Thyroid gland (tissue), 4 donors: Measurements from ENCODE around the gene OR6C70. TPM values are rescaled to one million over a fixed set of nuclear protein-coding genes. Genes with fewer than 3 reads are reported as not detected.

Source experiments
- DNase-seq, 2 donors: peaks; one replicate each; pipeline ENCODE4 v3.0.0-alpha.2; 2019
- H3K27ac ChIP-seq, 3 donors: fragments of 200-600 bp; sonication (generic); 1 replicate in 2 of 3; 2 replicates in 1 of 3; pipeline ENCODE4 v1.5.1; 2016 to 2019; ENCODE audit warnings: mild to moderate bottlenecking in 1 of 3, moderate library complexity in 1 of 3
- H3K27me3 ChIP-seq: fragments of 200-600 bp; sonication (generic); one replicate; pipeline ENCODE4 v1.5.1; 2019
- H3K36me3 ChIP-seq, 2 donors: fragments of 200-600 bp; sonication (generic); one replicate each; pipeline ENCODE4 v1.5.1; 2016 to 2019
- H3K4me1 ChIP-seq, 2 donors: fragments of 200-600 bp; sonication (generic); one replicate each; pipeline ENCODE4 v1.5.1; 2017 to 2019
- H3K4me3 ChIP-seq, 3 donors: fragments of 200-600 bp; sonication (generic); replicated peaks in 1 of 3; 1 replicate in 2 of 3; 2 replicates in 1 of 3; pipeline ENCODE4 v1.5.1; 2016; ENCODE audit warnings: mild to moderate bottlenecking in 1 of 3
- H3K9me3 ChIP-seq: fragments of 200-600 bp; sonication (generic); one replicate; pipeline ENCODE4 v1.5.1; 2017
- CTCF ChIP-seq, 6 experiments: fragments of 200-600 bp in 3 of 6; fragments of 450-650 bp in 3 of 6; sonication (generic) in 3 of 6; IDR thresholded peaks; one replicate each; pipeline ENCODE4 v1.5.1; 2016 to 2019; ENCODE audit warnings: antibody characterized with exemption in 6 of 6, mild to moderate bottlenecking in 2 of 6, inconsistent platforms in 1 of 6, moderate library complexity in 1 of 6
- POLR2A ChIP-seq, 2 donors: fragments of 450-650 bp; IDR thresholded peaks; one replicate each; pipeline ENCODE4 v1.6.1; 2017; ENCODE audit warnings: antibody characterized with exemption in 2 of 2, mild to moderate bottlenecking in 2 of 2, moderate library complexity in 1 of 2
- WGBS, 2 donors: methylation state at CpG; one replicate each; pipeline ENCODE4 v1.1.5; 2017; 5-methylcytosine and 5-hydroxymethylcytosine counted together
- intact Hi-C: fragments of 100-400 bp; cut with DNase I; formaldehyde crosslinking; loops from one replicate; pipeline ENCODE4 v1.15.1; 2023
- total RNA-seq, 4 donors: library from RNA; depleted of rRNA; stranded (reverse); fragments of >200 nt; gene quantifications; one replicate each; pipeline ENCODE4 v1.2.3, GENCODE V29; 2016

Gene OR6C70
- not detected for total RNA-seq

GRCh38 chr12:55470088-55470829 lies at the start of gene OR6C70:
Gene OR6C70, minus strand, starts transcription at chr12:55470138. Its CDS starts 0 bp downstream, at chr12:55470138.
- H3K27ac ChIP-seq, result no peak within 1 kb of the TSS
- intact Hi-C loops, result no loop called here
- no peaks in the 10 kb centered on the region for H3K27me3 ChIP-seq
- H3K4me3 ChIP-seq, result no peak within 1 kb of the TSS
- no peaks in the 10 kb centered on the region for H3K36me3 ChIP-seq
- H3K9me3 ChIP-seq, result no peaks in the 10 kb centered on the region
- no peaks in the 10 kb centered on the region for H3K4me1 ChIP-seq
- WGBS, 2 donors, result 75 to 84% methylated on average over 3 of the region's 3 CpGs
- TF ChIP-seq CTCF (IDR thresholded peaks at IDR 0.05) (no peak), POLR2A (IDR thresholded peaks at IDR 0.05) (no peak)
- DNase-seq, result no peak

- no peak overlapping the region for H3K4me3 ChIP-seq
- intact Hi-C loops, result no loop called here
- DNase-seq, result no peak
- no peaks in the 10 kb centered on the region for H3K9me3 ChIP-seq
- H3K36me3 ChIP-seq, result no peaks in the 10 kb centered on the region
- no peaks in the 10 kb centered on the region for H3K4me1 ChIP-seq
- no peaks in the 10 kb centered on the region for H3K27me3 ChIP-seq
- no peak for TF ChIP-seq CTCF (IDR thresholded peaks at IDR 0.05)
- no peak for TF ChIP-seq POLR2A (IDR thresholded peaks at IDR 0.05)
- H3K27ac ChIP-seq, result no peak overlapping the region
Observed at GRCh38 chr12:55516391-55516790, 46.5 kb upstream of the OR6C70 start.

- H3K4me3 ChIP-seq, result no peak overlapping the region
- TF ChIP-seq POLR2A (IDR thresholded peaks at IDR 0.05) (no peak), CTCF (IDR thresholded peaks at IDR 0.05) (no peak)
- H3K36me3 ChIP-seq, result no peaks in the 10 kb centered on the region
- H3K9me3 ChIP-seq, result no peaks in the 10 kb centered on the region
- H3K27me3 ChIP-seq, result no peaks in the 10 kb centered on the region
- H3K27ac ChIP-seq, result no peak overlapping the region
- DNase-seq, result no peak
- intact Hi-C loops, result no loop called here
- no peaks in the 10 kb centered on the region for H3K4me1 ChIP-seq
- WGBS, 2 donors, result 80 to 83% methylated on average over 1 of the region's 1 CpG
Observed at GRCh38 chr12:55515696-55516095, 45.8 kb upstream of the OR6C70 start.

GRCh38 chr12:55501601-55502000 lies 31.7 kb upstream of the OR6C70 start:
- 35 to 42% methylated on average over 2 of the region's 2 CpGs for WGBS, 2 donors
- Histone ChIP-seq H3K27me3 (no peaks in the 10 kb centered on the region), H3K4me1 (no peaks in the 10 kb centered on the region), H3K9me3 (no peaks in the 10 kb centered on the region), H3K27ac (no peak overlapping the region), H3K36me3 (no peaks in the 10 kb centered on the region), H3K4me3 (no peak overlapping the region)
- TF ChIP-seq CTCF (IDR thresholded peaks at IDR 0.05), result no peak
- DNase-seq, result no peak
- intact Hi-C loops, result no loop called here

- DNase-seq, result no peak
- Histone ChIP-seq H3K36me3 (no peaks in the 10 kb centered on the region), H3K4me3 (no peak overlapping the region), H3K4me1 (no peaks in the 10 kb centered on the region), H3K9me3 (no peaks in the 10 kb centered on the region), H3K27ac (no peak overlapping the region), H3K27me3 (no peaks in the 10 kb centered on the region)
- WGBS, 2 donors, result 12 to 13% methylated on average over 2 of the region's 2 CpGs
- intact Hi-C loops, result no loop called here
- TF ChIP-seq POLR2A (IDR thresholded peaks at IDR 0.05) (no peak), CTCF (IDR thresholded peaks at IDR 0.05) (no peak)
Observed at GRCh38 chr12:55499810-55500252, 29.9 kb upstream of the OR6C70 start.
